Gastroesophageal sphincter (tissue), 4 donors: ENCODE data around the gene KCNIP4. TPM values are rescaled to one million over a fixed set of nuclear protein-coding genes. Genes with fewer than 3 reads are reported as not detected.

ENCODE experiments used
- ATAC-seq: fragments of 150-250 bp; one replicate; pipeline ENCODE4 v1.9.1; 2016; ENCODE audit warnings: mild to moderate bottlenecking, moderate library complexity
- H3K27ac ChIP-seq, 4 donors: fragments of 200-600 bp; sonication (generic) in 3 of 4; 1 replicate in 3 of 4; 2 replicates in 1 of 4; pipeline ENCODE4 v1.5.1; 2016 to 2019
- H3K27me3 ChIP-seq: fragments of 200-600 bp; sonication (generic); one replicate; pipeline ENCODE4 v1.5.1; 2019
- H3K36me3 ChIP-seq, 2 donors: fragments of 200-600 bp; sonication (generic); one replicate each; pipeline ENCODE4 v1.5.1; 2019; ENCODE audit warnings: control low read depth in 1 of 2
- H3K4me1 ChIP-seq, 3 donors: fragments of 200-600 bp; sonication (generic); 1 replicate in 2 of 3; 2 replicates in 1 of 3; pipeline ENCODE4 v1.5.1; 2016 to 2019; ENCODE audit warnings: control low read depth in 2 of 3
- H3K4me3 ChIP-seq, 2 donors: fragments of 200-600 bp; sonication (generic); one replicate each; pipeline ENCODE4 v1.5.1; 2019; ENCODE audit warnings: mild to moderate bottlenecking in 1 of 2, moderate library complexity in 1 of 2
- H3K9me3 ChIP-seq, 3 donors: fragments of 200-600 bp; sonication (generic); one replicate each; pipeline ENCODE4 v1.5.1; 2017 to 2019; ENCODE audit warnings: control low read depth in 2 of 3
- EP300 ChIP-seq: sonication (generic); formaldehyde crosslinking; IDR thresholded peaks from one replicate; pipeline ENCODE4 v1.6.1; 2017; ENCODE audit warnings: antibody characterized with exemption, mild to moderate bottlenecking
- POLR2A ChIP-seq, 2 donors: fragments of 450-650 bp; IDR thresholded peaks; one replicate each; pipeline ENCODE4 v1.6.1; 2017; ENCODE audit warnings: antibody characterized with exemption in 2 of 2, mild to moderate bottlenecking in 2 of 2, moderate library complexity in 1 of 2
- POLR2AphosphoS5 ChIP-seq: sonication (generic); formaldehyde crosslinking; IDR thresholded peaks from one replicate; pipeline ENCODE4 v1.6.1; 2017; ENCODE audit warnings: antibody characterized with exemption
- WGBS, 2 donors: methylation state at CpG; one replicate each; pipeline ENCODE4 v1.1.5; 2018; ENCODE audit warnings: low coverage in 1 of 2; 5-methylcytosine and 5-hydroxymethylcytosine counted together
- total RNA-seq, 4 donors: library from RNA; depleted of rRNA; stranded (reverse); fragments of >200 nt; gene quantifications; one replicate each; pipeline ENCODE4 v1.1.0, GENCODE V29; 2016
- TF ChIP-seq, protein P1 (sequence below), 4 experiments: fragments of 200-600 bp in 2 of 4; fragments of 450-650 bp in 2 of 4; sonication (generic) in 1 of 4; IDR thresholded peaks; one replicate each; pipeline ENCODE4 v1.5.1; 2017 to 2019; ENCODE audit warnings: antibody characterized with exemption in 4 of 4, mild to moderate bottlenecking in 2 of 4, moderate library complexity in 2 of 4

KCNIP4 gene
- total RNA-seq, 4 donors from 2014 or later, result 0.23 to 0.59 (median 0.54) TPM; not detected in 1

DNA sequence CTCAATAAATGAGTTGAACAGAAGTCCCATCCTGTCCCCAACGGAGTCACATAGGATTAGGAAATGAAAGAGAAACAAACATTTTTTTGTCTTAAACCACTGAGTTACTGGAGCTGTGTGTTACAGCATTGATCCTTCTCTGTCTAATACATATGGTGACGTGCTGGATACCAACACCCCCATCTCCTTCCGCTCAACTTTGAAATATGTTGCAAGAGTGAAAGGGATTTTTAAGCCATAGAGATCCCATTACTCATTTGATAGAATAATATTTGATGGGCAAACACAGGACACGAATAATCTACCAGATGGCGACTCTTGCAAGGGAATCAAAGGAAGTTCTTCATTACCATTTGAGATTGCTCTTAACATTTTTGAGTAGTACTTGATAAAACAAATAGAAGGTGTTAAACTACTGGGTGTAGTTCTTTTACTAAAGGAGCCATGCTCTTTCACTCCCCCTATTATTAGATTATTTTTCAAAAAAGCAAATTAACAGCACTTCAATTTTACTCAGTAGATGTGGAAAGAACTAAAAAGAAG, 1107.9 kb downstream of the KCNIP4 start:
- no peak for ATAC-seq
- Histone ChIP-seq H3K27me3 (no peaks in the 10 kb centered on the region), H3K9me3 (no peaks in the 10 kb centered on the region), H3K27ac (no peak overlapping the region), H3K4me3 (no peak overlapping the region), H3K36me3 (no peaks in the 10 kb centered on the region), H3K4me1 (no peaks in the 10 kb centered on the region)
- TF ChIP-seq POLR2AphosphoS5 (no peak), EP300 (no peak), POLR2A (IDR thresholded peaks at IDR 0.05) (no peak)
- TF ChIP-seq, protein P1, sequence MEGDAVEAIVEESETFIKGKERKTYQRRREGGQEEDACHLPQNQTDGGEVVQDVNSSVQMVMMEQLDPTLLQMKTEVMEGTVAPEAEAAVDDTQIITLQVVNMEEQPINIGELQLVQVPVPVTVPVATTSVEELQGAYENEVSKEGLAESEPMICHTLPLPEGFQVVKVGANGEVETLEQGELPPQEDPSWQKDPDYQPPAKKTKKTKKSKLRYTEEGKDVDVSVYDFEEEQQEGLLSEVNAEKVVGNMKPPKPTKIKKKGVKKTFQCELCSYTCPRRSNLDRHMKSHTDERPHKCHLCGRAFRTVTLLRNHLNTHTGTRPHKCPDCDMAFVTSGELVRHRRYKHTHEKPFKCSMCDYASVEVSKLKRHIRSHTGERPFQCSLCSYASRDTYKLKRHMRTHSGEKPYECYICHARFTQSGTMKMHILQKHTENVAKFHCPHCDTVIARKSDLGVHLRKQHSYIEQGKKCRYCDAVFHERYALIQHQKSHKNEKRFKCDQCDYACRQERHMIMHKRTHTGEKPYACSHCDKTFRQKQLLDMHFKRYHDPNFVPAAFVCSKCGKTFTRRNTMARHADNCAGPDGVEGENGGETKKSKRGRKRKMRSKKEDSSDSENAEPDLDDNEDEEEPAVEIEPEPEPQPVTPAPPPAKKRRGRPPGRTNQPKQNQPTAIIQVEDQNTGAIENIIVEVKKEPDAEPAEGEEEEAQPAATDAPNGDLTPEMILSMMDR (IDR thresholded peaks at IDR 0.05), result no peak
- 79 to 85% methylated on average over 5 of the region's 5 CpGs for WGBS, 2 donors

DNA sequence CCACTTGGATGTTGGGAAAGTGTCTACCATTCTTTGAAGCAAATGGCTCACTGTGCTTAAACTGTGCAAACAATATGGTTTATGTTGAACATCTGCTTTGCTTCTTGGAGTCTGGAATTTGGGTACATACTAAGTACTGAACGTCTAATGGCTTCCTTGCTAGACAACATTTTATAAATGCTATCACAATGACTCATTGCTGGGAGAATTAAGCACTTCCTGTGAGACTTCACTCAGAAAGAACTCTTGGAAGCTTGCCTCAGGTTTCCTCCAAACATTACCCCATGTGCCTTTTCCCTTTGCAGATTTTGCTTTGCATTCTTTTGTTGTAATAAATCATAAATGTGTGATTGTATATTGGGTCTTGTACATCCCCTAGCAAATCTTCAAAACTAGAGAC, 1108.6 kb downstream of the KCNIP4 start:
- Histone ChIP-seq H3K36me3 (no peaks in the 10 kb centered on the region), H3K27me3 (no peaks in the 10 kb centered on the region), H3K9me3 (no peaks in the 10 kb centered on the region), H3K4me1 (no peaks in the 10 kb centered on the region), H3K4me3 (no peak overlapping the region), H3K27ac (no peak overlapping the region)
- TF ChIP-seq POLR2A (IDR thresholded peaks at IDR 0.05) (no peak), POLR2AphosphoS5 (no peak), EP300 (no peak)
- TF ChIP-seq, protein P1 (IDR thresholded peaks at IDR 0.05), result no peak
- 0 to 10% methylated on average over 1 of the region's 1 CpG for WGBS, 2 donors
- no peak for ATAC-seq

DNA sequence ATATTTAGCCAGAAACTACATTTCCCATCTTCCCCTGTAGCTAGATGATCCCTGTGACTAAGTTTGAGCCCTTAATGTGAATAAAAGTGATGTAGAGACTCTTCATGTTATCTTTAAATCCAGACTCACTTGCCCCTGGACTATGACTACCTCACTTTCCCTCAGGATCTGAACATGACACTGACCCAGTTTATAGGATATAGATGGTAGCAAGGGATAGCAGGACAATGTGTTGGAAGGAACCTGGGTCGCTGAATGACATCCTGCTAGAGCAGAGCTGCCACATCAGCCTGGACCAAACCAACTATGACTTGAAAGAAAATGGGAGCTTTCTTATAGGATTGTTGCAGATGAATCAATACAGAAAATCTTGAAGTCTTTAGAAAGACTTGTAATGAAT, 1110.1 kb downstream of the KCNIP4 start:
- ATAC-seq, result no peak
- H3K36me3 ChIP-seq, result no peaks in the 10 kb centered on the region
- WGBS, 2 donors, result 88 to 100% methylated on average over 1 of the region's 1 CpG
- H3K4me1 ChIP-seq, result no peaks in the 10 kb centered on the region
- no peak for TF ChIP-seq POLR2A (IDR thresholded peaks at IDR 0.05)
- TF ChIP-seq, protein P1 (IDR thresholded peaks at IDR 0.05), result no peak
- TF ChIP-seq POLR2AphosphoS5, result no peak
- TF ChIP-seq EP300, result no peak
- no peak overlapping the region for H3K4me3 ChIP-seq
- H3K9me3 ChIP-seq, result no peaks in the 10 kb centered on the region
- H3K27ac ChIP-seq, result no peak overlapping the region
- H3K27me3 ChIP-seq, result no peaks in the 10 kb centered on the region

DNA sequence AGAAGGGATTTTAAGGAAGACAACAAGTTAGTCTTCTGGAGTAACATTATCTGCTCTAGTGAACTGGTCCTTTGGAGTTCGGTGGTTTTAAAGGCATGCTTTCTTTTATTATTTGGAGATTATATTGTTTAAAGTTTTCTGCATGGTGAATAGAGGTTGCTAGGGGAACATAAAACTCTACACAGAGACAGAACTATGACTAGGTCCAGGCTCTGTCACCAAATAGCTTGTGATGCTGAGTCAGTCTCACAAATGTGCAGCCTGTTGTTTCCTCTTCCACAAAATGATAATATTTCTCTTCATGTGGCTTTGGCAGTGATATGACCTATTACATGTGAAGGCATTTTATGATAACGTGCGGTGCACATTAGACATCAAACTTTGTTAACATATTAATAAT, 1115.7 kb downstream of the KCNIP4 start:
- ATAC-seq, result no peak
- no peak overlapping the region for H3K27ac ChIP-seq
- TF ChIP-seq, protein P1 (IDR thresholded peaks at IDR 0.05), result no peak
- TF ChIP-seq POLR2A (IDR thresholded peaks at IDR 0.05), result no peak
- TF ChIP-seq POLR2AphosphoS5, result no peak
- no peak for TF ChIP-seq EP300
- H3K4me3 ChIP-seq, result no peak overlapping the region
- 50 to 56% methylated on average over 3 of the region's 3 CpGs for WGBS, 2 donors
- H3K9me3 ChIP-seq, result no peaks in the 10 kb centered on the region
- no peaks in the 10 kb centered on the region for H3K4me1 ChIP-seq
- H3K36me3 ChIP-seq, result no peaks in the 10 kb centered on the region
- H3K27me3 ChIP-seq, result no peaks in the 10 kb centered on the region

DNA sequence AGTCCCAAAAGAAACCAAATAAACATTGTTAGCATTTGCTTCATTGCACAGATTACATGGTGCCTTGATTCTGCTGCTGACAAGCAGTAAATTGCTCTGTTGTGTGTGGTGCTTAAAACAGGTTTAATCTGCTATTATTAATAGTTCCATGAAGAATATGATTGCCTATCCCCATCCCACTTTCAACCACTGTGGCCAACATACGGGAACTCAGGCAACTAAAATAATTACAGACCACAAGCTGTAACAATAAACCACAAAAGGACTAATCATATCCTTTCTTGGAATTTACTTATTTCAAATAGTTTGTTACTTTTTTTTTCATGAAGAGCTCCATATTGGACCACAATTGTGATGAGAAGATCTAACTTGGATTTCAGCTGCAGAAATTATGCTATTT, 1116.8 kb downstream of the KCNIP4 start:
- H3K9me3 ChIP-seq, result no peaks in the 10 kb centered on the region
- H3K4me3 ChIP-seq, result no peak overlapping the region
- ATAC-seq, result no peak
- no peaks in the 10 kb centered on the region for H3K4me1 ChIP-seq
- H3K36me3 ChIP-seq, result no peaks in the 10 kb centered on the region
- 67 to 100% methylated on average over 1 of the region's 1 CpG for WGBS, 2 donors
- no peaks in the 10 kb centered on the region for H3K27me3 ChIP-seq
- no peak for TF ChIP-seq EP300
- no peak for TF ChIP-seq POLR2AphosphoS5
- TF ChIP-seq POLR2A (IDR thresholded peaks at IDR 0.05), result no peak
- TF ChIP-seq, protein P1 (IDR thresholded peaks at IDR 0.05), result no peak
- no peak overlapping the region for H3K27ac ChIP-seq
